Gastroesophageal sphincter (tissue), 4 donors: ENCODE results near the gene AKAP6. TPM values are rescaled to one million over a fixed set of nuclear protein-coding genes. Genes with fewer than 3 reads are reported as not detected.

ENCODE experiments used
- ATAC-seq: fragments of 150-250 bp; one replicate; pipeline ENCODE4 v1.9.1; 2016; ENCODE audit warnings: mild to moderate bottlenecking, moderate library complexity
- H3K27ac ChIP-seq, 4 donors: fragments of 200-600 bp; sonication (generic) in 3 of 4; 1 replicate in 3 of 4; 2 replicates in 1 of 4; pipeline ENCODE4 v1.5.1; 2016 to 2019
- H3K27me3 ChIP-seq: fragments of 200-600 bp; sonication (generic); one replicate; pipeline ENCODE4 v1.5.1; 2019
- H3K36me3 ChIP-seq, 2 donors: fragments of 200-600 bp; sonication (generic); one replicate each; pipeline ENCODE4 v1.5.1; 2019; ENCODE audit warnings: control low read depth in 1 of 2
- H3K4me1 ChIP-seq, 3 donors: fragments of 200-600 bp; sonication (generic); 1 replicate in 2 of 3; 2 replicates in 1 of 3; pipeline ENCODE4 v1.5.1; 2016 to 2019; ENCODE audit warnings: control low read depth in 2 of 3
- H3K4me3 ChIP-seq, 2 donors: fragments of 200-600 bp; sonication (generic); one replicate each; pipeline ENCODE4 v1.5.1; 2019; ENCODE audit warnings: mild to moderate bottlenecking in 1 of 2, moderate library complexity in 1 of 2
- H3K9me3 ChIP-seq, 3 donors: fragments of 200-600 bp; sonication (generic); one replicate each; pipeline ENCODE4 v1.5.1; 2017 to 2019; ENCODE audit warnings: control low read depth in 2 of 3
- CTCF ChIP-seq, 4 experiments: fragments of 200-600 bp in 2 of 4; fragments of 450-650 bp in 2 of 4; sonication (generic) in 1 of 4; IDR thresholded peaks; one replicate each; pipeline ENCODE4 v1.5.1; 2017 to 2019; ENCODE audit warnings: antibody characterized with exemption in 4 of 4, mild to moderate bottlenecking in 2 of 4, moderate library complexity in 2 of 4
- EP300 ChIP-seq: sonication (generic); formaldehyde crosslinking; IDR thresholded peaks from one replicate; pipeline ENCODE4 v1.6.1; 2017; ENCODE audit warnings: antibody characterized with exemption, mild to moderate bottlenecking
- POLR2A ChIP-seq, 2 donors: fragments of 450-650 bp; IDR thresholded peaks; one replicate each; pipeline ENCODE4 v1.6.1; 2017; ENCODE audit warnings: antibody characterized with exemption in 2 of 2, mild to moderate bottlenecking in 2 of 2, moderate library complexity in 1 of 2
- POLR2AphosphoS5 ChIP-seq: sonication (generic); formaldehyde crosslinking; IDR thresholded peaks from one replicate; pipeline ENCODE4 v1.6.1; 2017; ENCODE audit warnings: antibody characterized with exemption
- WGBS, 2 donors: methylation state at CpG; one replicate each; pipeline ENCODE4 v1.1.5; 2018; ENCODE audit warnings: low coverage in 1 of 2; 5-methylcytosine and 5-hydroxymethylcytosine counted together
- total RNA-seq, 4 donors: library from RNA; depleted of rRNA; stranded (reverse); fragments of >200 nt; gene quantifications; one replicate each; pipeline ENCODE4 v1.1.0, GENCODE V29; 2016

The AKAP6 gene
- total RNA-seq, 4 donors from 2014 or later, result 33.1 to 65.4 (median 45.0) TPM

- H3K27ac ChIP-seq, result peak overlapping the region in 3 of 4 donors; percentile 38 to 69 (median 55)
- H3K36me3 ChIP-seq, result no peaks in the 10 kb centered on the region
- 39 to 68% methylated on average over 3 of the region's 3 CpGs for WGBS, 2 donors
- H3K4me1 ChIP-seq, result peaks cover 0 to 68% (median 10%) of the 10 kb centered on the region in 3 donors
- no peak overlapping the region for H3K4me3 ChIP-seq
- H3K27me3 ChIP-seq, result no peaks in the 10 kb centered on the region
- no peak for TF ChIP-seq POLR2A (IDR thresholded peaks at IDR 0.05)
- no peak for TF ChIP-seq CTCF (IDR thresholded peaks at IDR 0.05)
- no peak for TF ChIP-seq EP300
- peak; percentile 36 for TF ChIP-seq POLR2AphosphoS5
- no peak for ATAC-seq
- no peaks in the 10 kb centered on the region for H3K9me3 ChIP-seq
These were observed 149.0 kb downstream of the AKAP6 start for GRCh38 chr14:32478050-32478449.

- WGBS, 2 donors, result 44 to 45% methylated on average over 1 of the region's 1 CpG
- no peaks in the 10 kb centered on the region for H3K36me3 ChIP-seq
- no peak overlapping the region for H3K4me3 ChIP-seq
- H3K27ac ChIP-seq, result peak overlapping the region in 1 of 4 donors; percentile 16
- no peaks in the 10 kb centered on the region for H3K27me3 ChIP-seq
- no peak for ATAC-seq
- peaks cover 0 to 48% (median 4%) of the 10 kb centered on the region in 3 donors for H3K4me1 ChIP-seq
- H3K9me3 ChIP-seq, result no peaks in the 10 kb centered on the region
- TF ChIP-seq POLR2A (IDR thresholded peaks at IDR 0.05) (no peak), POLR2AphosphoS5 (peak; percentile 32)
These were observed 151.2 kb downstream of the AKAP6 start for GRCh38 chr14:32480337-32480736.

- no peak overlapping the region for H3K4me3 ChIP-seq
- no peaks in the 10 kb centered on the region for H3K27me3 ChIP-seq
- peaks cover 0 to 40% (median 2%) of the 10 kb centered on the region in 3 donors for H3K4me1 ChIP-seq
- ATAC-seq, result no peak
- no peaks in the 10 kb centered on the region for H3K36me3 ChIP-seq
- H3K27ac ChIP-seq, result peak overlapping the region in 1 of 4 donors; percentile 1
- no peaks in the 10 kb centered on the region for H3K9me3 ChIP-seq
- WGBS, 2 donors, result 11 to 80% methylated on average over 1 of the region's 1 CpG
- TF ChIP-seq POLR2AphosphoS5 (no peak), EP300 (no peak), CTCF (IDR thresholded peaks at IDR 0.05) (no peak), POLR2A (IDR thresholded peaks at IDR 0.05) (no peak)
These were observed 152.6 kb downstream of the AKAP6 start for GRCh38 chr14:32481707-32482106.

GRCh38 chr14:32491416-32492016, 162.4 kb downstream of the AKAP6 start:
- no peak for TF ChIP-seq EP300
- no peak for TF ChIP-seq POLR2A (IDR thresholded peaks at IDR 0.05)
- TF ChIP-seq CTCF (IDR thresholded peaks at IDR 0.05), result no peak
- no peak for TF ChIP-seq POLR2AphosphoS5
- 58 to 74% methylated on average over 3 of the region's 3 CpGs for WGBS, 2 donors
- no peaks in the 10 kb centered on the region for H3K36me3 ChIP-seq
- H3K4me1 ChIP-seq, result peaks cover 0 to 57% (median 9%) of the 10 kb centered on the region in 3 donors
- no peaks in the 10 kb centered on the region for H3K9me3 ChIP-seq
- no peak overlapping the region for H3K4me3 ChIP-seq
- H3K27me3 ChIP-seq, result no peaks in the 10 kb centered on the region
- H3K27ac ChIP-seq, result peak overlapping the region; percentile 5 to 79 (median 60)
- no peak for ATAC-seq

- ATAC-seq, result no peak
- no peak for TF ChIP-seq EP300
- TF ChIP-seq CTCF (IDR thresholded peaks at IDR 0.05), result no peak
- TF ChIP-seq POLR2AphosphoS5, result no peak
- TF ChIP-seq POLR2A (IDR thresholded peaks at IDR 0.05), result no peak
- no peaks in the 10 kb centered on the region for H3K27me3 ChIP-seq
- no peak overlapping the region for H3K4me3 ChIP-seq
- H3K9me3 ChIP-seq, result no peaks in the 10 kb centered on the region
- peak overlapping the region; percentile 49 to 79 (median 66) for H3K27ac ChIP-seq
- H3K36me3 ChIP-seq, result no peaks in the 10 kb centered on the region
- H3K4me1 ChIP-seq, result peaks cover 0 to 66% (median 9%) of the 10 kb centered on the region in 3 donors
These were observed 163.4 kb downstream of the AKAP6 start for GRCh38 chr14:32492457-32492856.
